Measurements from ENCODE around the gene EPC1.

EPC1 gene

DNA sequence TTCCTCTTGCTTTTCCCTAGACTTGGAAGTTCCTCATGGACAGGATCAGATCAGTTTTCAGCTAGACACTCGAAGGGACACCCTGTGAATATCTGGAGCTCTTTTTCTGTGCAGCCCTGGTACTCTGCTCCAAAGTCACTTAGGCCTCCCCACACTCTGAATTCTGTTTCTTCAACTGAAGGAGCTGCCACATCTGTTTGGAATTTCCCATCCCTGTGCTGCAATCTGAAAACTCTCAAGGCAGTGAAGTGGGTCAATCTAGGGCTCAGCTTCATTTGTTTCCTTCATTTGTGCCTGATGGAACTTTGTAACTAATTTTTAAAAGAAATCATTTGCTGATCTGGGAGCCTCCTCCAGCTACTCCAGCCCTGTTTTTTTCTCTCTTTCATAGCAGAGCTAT lies 9.6 kb downstream of the EPC1 start:
- no peak for DNase-seq (ENCODE audit: low read depth)

DNA sequence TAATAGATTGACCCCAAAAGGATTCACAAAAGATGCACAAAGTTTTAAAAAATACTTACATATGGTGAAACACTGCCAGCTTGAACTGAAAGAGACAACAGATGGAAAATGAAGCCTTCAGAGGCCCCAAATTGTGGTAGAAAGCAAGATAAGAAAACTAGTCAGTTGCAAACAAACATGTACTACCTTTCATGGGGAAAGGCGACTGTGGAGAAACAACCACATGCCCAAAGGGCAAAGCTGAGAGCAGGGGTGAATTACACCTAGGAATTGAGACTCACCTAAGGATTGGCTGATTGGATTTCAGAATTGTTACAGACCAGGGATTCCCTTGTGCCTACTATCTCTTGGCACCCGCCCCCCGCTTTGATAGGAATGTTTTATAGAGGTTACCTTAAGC lies 13.1 kb downstream of the EPC1 start:
- DNase-seq (ENCODE audit: low read depth): no peak

DNA sequence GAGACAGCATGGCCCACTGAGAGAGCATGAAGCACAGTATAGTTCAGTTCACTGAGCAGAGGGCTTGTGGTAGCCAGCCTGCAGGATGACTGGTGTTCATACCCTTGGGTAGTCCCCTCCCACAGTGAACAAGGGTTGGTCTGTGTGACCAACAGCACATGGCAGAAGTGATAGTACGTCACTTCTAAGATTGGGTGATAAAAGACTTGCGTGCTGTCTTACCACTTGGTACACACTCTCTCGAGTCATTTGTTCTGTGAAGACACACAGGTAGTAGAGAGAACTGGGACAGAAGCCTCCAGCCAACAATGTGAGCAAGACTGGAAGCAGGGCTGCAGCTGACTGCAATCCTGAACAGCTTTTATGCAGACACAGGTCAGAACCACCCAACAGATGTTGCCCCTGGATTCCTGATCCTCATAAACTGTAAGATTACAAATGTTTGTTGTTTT lies 14.6 kb downstream of the EPC1 start:
- DNase-seq (ENCODE audit: low read depth): peak; percentile 9

DNA sequence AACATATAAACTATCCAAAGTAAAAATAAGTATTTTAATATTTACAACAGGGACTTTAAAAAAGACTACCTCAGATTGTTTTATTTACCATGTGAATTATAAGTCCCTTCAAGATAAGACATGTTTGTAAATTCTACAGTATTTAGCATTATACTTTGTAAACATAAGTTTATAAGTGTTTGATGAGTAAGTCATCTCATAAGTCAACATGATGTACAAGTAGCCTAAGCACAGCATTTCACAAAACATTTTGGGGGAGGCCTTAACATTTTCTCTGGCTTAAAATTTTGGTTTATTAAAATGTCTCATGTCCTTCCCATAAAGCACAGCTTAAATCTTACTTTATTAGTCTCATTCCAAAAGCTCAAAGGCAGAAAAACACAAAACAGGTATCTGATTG lies 15.4 kb downstream of the EPC1 start:
- DNase-seq (ENCODE audit: low read depth): no peak

DNA sequence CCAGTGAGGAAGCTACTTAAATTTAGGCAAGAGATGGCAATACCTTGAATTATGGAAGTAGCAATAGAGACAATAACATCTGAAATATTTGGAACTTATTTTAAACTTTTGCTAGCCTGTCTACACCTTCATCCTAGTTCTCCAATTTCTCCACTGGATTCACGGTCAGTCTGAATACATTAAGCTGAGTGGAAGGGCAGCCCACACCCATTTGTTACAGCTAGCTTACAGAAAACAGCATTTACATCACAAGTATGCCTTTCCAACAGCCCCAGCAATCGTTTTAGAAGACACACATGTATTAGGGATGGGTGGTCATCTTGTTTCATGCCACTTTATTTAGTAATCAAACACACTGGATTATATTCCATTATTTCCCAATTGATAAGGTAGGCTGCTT lies 16.7 kb downstream of the EPC1 start:
- DNase-seq (ENCODE audit: low read depth): no peak

DNA sequence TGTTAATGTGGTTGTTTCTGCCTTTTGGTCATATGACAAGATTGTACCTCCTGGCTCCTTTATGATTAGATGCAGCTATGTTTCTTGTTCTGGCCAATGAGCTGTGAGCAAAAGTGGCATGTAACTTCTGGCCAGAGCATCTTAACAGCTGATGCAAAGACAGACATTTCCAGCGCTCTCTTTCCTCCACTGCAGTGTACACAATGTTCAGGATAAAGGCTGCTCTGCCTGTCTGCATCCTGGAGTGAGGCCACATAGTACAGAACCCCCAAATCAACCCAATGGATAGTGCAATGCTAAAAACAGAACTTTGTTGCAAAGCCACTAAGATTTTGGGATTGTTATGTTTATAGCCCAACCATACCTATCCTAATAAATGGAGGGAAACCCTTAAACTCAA lies 17.9 kb downstream of the EPC1 start:
- no peak for DNase-seq (ENCODE audit: low read depth)

DNA sequence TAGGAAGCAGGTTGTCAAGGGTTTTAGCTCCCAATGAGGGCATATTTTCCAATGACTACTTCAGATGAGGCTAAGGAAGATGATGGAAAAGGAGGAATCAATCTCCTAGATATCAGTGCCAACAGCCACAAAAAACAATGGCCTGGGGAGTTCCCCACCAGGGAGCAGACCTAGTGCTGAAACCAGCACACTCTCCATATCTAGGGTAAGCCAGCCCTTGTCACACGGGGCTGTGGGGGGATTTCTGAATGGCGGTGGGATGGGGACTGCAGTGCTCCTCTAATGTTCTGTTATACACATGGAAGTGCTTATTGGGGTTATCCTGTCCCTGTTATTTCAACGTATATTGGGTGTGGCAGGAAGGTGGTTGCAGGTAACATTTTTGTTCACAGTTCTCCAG lies 18.5 kb downstream of the EPC1 start:
- DNase-seq (ENCODE audit: low read depth): no peak

DNA sequence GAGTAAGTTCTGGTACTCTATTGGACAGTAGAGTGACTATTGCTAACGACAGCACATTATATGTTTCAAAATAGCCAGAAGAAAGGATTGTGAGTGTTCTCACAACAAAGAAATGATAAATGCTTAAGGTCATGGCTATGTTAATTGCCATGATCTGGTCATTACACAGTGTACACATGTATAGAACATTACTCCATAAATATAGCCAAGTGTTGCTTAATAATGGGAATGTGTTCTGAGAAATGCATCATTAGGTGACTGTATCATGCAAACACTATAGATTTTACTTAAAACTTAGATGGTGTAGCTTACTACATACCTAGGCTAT lies 19.6 kb downstream of the EPC1 start:
- DNase-seq (ENCODE audit: low read depth): no peak

DNA sequence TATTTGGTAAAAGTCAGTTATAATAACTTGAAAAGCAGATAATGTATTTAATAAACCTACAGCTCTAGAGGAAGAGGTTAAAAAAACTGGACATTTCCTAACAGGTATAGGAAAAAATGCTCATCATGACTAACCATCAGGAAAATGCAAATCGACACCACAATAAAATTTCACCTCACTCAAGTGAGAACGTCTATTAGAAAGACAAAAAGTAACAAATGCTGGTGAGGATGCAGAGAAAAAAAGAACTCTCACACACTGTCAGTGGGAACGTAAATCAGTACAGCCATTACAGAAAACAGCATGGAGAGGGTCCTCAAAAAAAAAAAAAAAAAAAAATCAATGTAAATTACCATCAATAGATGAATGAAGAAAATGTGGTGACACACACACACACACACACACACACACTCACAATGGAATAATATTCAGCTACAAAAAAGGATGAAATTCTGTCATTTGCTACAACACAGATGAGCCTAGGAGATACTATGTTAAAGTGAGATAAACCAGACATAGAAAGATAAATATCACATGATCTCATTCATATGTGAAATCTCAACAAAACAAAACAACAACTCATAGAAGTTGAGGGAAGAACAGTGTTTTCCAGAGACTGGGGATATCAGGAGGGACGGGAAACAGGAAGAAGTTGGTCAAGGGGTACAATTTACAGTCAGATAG lies 20.1 kb downstream of the EPC1 start:
- no peak for DNase-seq (ENCODE audit: low read depth)

DNA sequence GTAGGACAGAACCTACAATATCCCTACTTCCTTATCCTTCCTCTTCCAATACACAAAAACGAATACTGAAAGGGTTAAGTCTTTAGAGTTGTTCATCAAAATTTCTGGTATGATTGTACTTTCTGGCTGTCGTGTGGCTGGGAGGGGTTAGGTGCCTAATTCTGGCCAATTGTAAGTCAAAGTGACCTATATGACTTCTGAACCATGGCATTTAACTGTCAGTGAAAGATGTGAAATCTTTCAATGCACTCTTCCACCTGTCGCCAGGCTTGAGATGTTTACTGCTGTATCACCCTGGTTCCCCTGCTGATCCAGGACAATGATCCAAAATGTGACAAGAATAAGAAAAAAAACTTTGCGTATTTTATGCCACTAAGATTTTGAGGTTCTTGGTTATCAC lies 20.8 kb downstream of the EPC1 start:
- no peak for DNase-seq (ENCODE audit: low read depth)

DNA sequence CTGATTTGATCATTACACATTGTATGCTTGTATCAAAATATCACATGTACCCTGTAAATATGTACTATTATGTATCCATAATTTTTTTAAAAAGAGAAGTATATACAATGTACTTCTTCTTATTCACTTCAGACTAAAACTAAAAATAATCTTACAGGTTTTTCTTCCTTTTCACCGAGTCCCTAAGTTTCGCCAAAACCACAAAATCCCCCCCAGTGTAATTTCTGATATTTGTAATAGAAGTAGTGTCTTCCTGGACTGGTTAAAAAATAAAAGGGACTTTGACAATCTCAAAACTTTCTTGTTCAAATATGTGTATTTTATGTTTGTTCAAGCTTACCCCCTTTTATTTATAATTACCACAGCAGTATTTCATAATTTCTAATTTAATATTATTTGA lies 23.9 kb downstream of the EPC1 start:
- no peak for DNase-seq (ENCODE audit: low read depth)

DNA sequence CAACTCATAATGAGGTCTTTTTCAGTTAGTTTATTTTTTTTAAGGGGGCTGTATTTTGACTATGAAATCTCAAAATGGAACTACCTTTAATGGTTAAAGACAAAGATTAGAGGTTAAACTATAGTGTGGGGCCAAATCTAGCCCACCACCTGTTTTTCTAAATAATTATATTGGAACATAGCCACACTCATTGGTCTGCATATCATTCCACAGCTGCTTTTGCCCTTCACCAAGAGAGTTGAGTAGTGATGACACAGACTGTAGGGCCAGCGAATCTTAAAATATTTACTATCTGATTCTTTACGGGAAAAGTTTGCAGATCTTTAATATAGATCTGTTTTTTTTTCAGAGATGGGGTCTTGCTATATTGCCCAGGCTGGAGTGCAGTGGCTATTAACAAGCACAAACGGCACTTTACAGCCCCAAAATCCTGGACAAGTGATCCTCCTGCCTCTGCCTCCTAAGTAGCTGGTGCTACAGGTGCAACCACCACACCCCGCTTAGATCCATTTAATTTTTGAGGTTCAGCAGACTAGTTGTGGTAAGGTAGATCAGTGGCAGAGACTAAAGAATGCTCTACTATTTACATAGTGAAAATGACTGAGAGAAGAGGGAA lies 25.8 kb downstream of the EPC1 start:
- no peak for DNase-seq (ENCODE audit: low read depth)

DNA sequence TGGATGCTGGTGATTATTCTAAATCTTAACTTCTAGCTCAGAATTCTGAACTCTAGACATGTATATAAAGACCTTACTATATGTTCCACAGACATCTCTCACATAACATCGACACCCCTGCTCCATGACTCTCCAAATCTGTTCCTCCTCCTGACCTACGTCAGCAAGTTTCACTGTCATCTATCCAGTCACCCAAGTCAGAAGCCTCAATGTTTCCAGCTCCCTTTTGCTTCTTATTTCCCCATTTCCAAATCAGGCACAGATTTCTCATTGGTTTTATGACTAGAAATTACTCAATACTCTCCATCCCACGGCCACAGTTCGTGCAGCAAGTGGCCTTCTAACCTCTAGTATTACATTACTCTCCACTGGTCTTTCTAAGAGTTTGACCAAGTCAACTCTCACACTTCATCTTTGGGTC lies 28.5 kb downstream of the EPC1 start:
- DNase-seq (ENCODE audit: low read depth): no peak

DNA sequence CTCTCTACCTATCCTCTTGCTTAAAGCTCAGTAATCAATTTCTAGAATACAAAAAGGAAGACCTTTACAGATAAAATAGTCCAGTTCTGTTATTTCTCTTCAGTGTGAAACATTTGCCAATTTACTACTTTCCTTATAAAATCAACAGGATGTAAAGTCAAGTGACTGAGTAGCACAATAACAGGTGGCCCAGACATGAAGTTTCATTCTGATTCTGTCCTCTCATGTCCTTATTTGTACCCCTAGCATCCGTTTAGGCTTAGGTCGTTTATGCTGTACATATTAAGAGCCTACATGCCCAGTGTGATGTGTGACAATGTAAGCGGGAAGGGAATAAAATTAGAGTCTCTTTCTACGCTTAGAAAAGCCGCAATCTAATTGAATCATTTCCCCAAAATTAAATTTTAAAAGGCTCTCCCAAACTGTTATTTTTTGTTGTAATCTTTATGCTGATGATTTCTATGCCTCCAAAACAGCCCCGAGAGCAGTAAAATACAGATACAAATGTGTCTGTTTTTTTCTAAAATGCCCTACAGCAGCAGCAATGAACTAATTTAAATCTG lies 29.1 kb downstream of the EPC1 start:
- no peak for DNase-seq (ENCODE audit: low read depth)

DNA sequence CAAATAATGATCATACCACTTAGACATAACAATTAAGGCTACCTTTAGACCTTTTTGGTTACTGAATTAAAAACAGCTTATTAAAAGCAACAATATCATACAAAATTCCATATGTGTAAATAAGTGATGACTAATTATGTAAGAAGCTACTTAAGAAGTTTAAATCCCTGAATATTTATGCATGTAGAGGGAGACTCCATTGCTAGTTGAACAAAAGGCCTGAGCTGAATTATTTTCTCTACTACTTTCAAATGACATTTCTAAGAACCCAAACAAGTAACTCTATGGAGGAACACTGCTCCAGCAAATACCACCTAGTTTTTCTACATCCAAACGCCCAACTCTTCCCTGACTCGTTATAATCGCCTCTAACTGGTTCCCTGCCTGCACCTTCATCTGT lies 31.5 kb downstream of the EPC1 start:
- no peak for DNase-seq (ENCODE audit: low read depth)

DNA sequence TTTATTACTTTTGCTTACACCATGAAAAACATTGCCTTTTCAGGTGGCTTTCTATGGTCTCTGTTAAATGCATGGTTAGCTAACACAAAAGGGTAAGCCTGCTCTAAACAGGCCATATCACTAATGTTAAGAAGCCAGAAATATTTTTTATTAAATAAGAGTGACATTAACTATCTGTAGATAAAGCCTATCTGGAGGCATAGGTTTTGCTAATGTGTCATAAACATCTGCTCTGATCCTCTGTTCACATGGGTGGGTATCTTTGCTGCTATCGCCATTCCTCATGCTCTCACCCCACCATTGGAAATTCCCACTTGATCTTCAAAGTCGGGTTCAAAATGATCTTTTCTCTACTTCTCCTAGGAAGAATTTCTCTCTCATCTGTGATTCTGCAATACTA lies 32.4 kb downstream of the EPC1 start:
- DNase-seq (ENCODE audit: low read depth): no peak

DNA sequence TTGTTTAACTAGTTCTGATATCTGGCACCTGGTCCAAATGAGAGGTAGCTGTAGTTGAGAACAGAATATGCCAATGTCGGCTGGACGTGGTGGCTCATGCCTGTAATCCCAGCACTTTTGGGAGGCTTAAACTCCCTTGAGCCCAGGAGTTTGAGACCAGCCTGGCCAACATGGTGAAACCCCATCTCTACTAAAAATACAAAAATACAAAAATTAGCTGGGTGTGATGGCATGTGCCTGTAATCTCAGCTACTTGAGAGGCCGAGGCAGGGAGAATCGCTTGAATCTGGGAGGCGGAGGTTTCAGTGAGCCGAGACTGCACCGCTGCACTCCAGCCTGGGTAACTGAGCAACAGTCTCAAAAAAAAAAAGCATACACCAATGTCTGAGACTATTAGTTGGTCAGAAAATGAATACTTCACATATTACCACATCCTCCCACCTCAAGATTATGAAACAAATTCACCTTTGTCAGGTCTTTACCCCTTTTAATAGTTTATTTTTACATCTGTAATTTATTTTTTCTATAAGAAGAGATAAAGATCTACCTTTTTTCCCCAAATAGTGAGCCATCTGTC lies 38.8 kb downstream of the EPC1 start:
- no peak for DNase-seq (ENCODE audit: low read depth)

DNA sequence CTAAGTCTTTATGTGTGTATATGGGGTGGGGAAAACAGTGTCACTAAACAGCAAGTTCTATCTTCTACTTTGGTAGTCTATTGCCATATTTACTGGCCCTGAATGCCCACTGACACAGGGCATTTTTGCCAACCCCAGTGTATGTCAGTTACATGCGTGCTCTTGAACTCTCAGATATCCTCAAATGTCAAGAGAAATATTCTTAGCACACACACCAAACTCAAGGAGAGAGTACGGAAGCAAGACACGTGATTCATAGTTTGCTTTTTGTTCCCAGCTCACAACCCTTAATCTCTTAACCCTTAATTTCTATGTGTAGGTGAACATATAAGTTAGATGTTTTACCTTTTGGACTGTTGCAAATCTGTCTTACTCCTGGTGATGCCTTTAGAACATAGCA lies 39.3 kb downstream of the EPC1 start:
- DNase-seq (ENCODE audit: low read depth): no peak

DNA sequence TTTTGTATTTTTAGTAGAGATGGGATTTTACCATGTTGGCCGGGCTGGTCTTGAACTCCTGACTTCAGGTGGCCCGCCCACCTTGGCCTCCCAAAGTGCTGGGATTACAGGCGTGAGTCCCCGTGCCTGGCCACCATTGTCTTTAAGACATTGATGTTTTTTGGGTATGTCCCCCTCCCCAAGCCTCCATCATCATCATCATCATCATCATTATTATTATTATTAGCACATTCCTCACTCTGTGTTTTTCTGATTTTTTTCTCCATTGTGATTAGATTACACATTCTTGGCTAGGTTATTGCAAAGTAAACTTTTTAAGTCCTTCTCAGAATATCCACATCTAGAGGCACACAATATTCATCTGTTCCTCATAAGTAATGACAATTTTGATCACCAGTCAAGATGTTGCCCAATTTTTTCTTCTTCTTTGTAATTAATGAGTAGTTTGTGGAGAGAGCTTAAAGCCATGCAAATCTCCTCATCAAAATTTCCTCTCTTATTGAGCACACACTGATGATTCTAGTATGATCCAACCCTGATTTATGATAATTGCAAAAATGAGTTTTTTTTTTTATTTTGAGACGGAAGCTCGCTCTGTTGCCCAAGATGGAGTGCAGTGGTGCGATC lies 47.5 kb downstream of the EPC1 start:
- DNase-seq (ENCODE audit: low read depth): no peak

DNA sequence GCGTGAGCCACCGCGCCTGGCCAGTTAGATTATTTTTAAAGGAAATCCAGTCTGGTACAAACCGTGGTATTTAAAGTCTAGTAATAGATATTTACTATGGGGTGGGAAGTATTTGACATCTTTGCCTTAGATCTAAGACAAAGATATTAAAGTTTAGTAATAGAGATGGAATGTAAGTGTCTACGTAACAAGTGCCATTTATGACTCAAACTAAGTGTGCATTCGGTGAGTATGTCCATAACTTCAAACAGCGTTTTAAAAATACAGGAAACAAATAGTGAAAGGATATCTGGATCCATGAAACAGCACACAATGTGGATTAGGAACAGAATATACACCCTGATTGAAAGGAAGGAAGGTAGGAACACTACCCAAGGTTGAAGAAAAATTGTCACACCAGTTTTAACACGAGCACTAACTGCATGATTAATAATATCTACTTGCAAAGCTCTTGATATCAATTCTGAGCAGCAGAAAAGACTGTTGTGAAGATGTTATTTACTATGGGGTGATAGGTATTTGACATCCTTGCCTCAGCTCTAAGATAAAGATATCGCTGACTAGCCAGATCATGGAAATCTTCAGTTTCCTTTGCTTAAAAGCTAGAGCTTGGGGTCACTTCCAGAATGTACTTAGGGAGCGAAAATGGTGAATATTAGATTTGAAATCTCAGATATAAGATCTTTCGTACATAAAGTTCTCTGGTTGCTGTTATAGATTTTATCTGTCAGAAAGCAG lies 48.7 kb downstream of the EPC1 start:
- DNase-seq (ENCODE audit: low read depth): no peak

DNA sequence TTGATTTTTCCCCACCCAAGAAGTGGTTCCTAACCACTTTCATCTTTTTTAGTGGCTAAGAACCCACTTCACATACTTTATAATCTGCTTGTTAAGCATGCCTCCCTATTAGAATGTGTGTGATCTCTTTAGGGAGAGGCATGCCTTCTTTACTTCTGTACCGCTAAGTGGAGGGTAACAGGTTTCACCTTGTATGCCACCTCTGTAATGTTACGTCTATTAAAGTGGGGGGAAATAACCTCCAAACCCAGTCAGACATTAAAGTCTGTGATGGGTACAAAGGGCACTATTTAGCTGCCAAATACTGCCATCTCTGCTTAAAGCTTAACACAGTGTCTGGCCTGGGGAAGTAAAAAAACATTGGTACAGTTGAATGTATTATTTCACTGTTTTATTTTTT lies 51.9 kb downstream of the EPC1 start:
- DNase-seq (ENCODE audit: low read depth): no peak

DNA sequence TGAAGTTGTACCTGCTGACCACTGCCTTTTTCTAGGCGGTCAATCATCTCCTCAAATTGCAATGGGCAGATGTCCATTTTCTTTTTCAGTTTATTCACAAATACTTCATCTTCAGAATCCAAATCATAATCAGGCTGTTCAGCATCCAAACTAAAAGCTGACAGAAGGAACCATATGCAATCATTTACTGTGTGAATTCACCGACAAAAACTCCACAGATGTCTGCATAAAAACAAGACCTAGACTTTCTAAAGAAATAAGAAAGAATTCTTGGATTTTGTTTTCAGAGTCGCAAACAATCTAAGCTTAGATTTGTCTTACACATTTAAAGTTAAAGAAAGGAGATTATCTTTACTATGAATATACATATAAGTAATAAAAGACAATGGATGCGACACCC lies 53.4 kb downstream of the EPC1 start:
- DNase-seq (ENCODE audit: low read depth): no peak

DNA sequence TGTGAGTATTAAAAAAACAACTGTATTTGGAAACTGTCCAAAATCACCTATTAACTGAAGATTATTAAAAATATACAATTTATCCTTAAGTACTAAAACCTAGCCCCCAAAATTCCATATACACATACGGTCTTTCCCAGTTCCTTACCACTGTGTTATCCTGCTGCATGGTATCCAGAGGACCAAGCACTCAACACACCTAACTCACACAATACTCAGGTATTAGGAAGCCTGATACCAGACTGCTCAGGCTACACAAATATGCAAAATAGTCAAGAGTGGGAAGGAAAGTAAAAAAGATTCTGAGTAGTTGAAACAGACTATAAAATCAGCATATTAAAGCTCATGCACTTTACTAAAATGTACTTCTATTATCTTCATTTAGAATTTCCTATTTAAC lies 67.2 kb downstream of the EPC1 start:
- DNase-seq (ENCODE audit: low read depth): no peak

Measured in stimulated activated CD8-positive, alpha-beta memory T cell treated with anti-CD3 and anti-CD28 coated beads, Interleukin-15, amount 100 ng/mL, for 24 hours (primary cell).